Left forelimb (tissue), 1 donor: Measurements from ENCODE around the gene MYRIP.

Source experiments
- DNase-seq: peaks from one replicate; pipeline ENCODE4 v3.0.0-alpha.2; 2018; ENCODE audit warnings: low spot score

MYRIP gene

GRCh38 chr3:40291471-40291870 is 482.1 kb downstream of the MYRIP start:
- no peak for DNase-seq

GRCh38 chr3:40292637-40293349 is 483.4 kb downstream of the MYRIP start:
- no peak for DNase-seq

GRCh38 chr3:40294434-40294833 is 485.0 kb downstream of the MYRIP start:
- no peak for DNase-seq

GRCh38 chr3:40298075-40298474 is 488.7 kb downstream of the MYRIP start:
- DNase-seq, result no peak

GRCh38 chr3:40299130-40299720 is 489.8 kb downstream of the MYRIP start:
- DNase-seq, result no peak

- no peak for DNase-seq
Observed at GRCh38 chr3:40299721-40300335, 490.4 kb downstream of the MYRIP start.

GRCh38 chr3:40302784-40303183 is 493.4 kb downstream of the MYRIP start:
- DNase-seq, result no peak

- DNase-seq, result no peak
Observed at GRCh38 chr3:40304352-40304751, 494.9 kb downstream of the MYRIP start.

GRCh38 chr3:40306336-40306735 is 496.9 kb downstream of the MYRIP start:
- no peak for DNase-seq

GRCh38 chr3:40307176-40307575 is 497.8 kb downstream of the MYRIP start:
- no peak for DNase-seq

GRCh38 chr3:40308725-40309417 is 499.5 kb downstream of the MYRIP start:
- DNase-seq, result no peak

GRCh38 chr3:40309418-40309924 is 500.1 kb downstream of the MYRIP start, which contains the start of gene EIF1B:
TSS of gene EIF1B (plus strand) at chr3:40309707. CDS start at chr3:40309942, 235 bp downstream.
- DNase-seq, result peak; percentile 100
